K562 treated with DMSO at 1 percent for 4 hours (cell line): ENCODE measurements around the gene ZNF486. TPM values are rescaled to one million over a fixed set of nuclear protein-coding genes. Genes with fewer than 3 reads are reported as not detected.

ENCODE experiments used
- total RNA-seq: library from RNA; unstranded; fragments of 300-600 nt; gene quantifications from 2 replicates; pipeline ENCODE4 v1.2.3, GENCODE V29; 2022; ENCODE audit not compliant: insufficient read depth

The ZNF486 gene
- 2.1 and 4.2 TPM in 2 replicates for total RNA-seq

GRCh38 chr19:20167020-20167644 is at the start of gene ZNF486:
Gene ZNF486, plus strand, starts transcription at chr19:20167214. Its CDS starts 117 bp downstream, at chr19:20167331.

Other genes with a start within 250 kb of the ZNF486 start
- not detected in 2 replicates for gene ZNF682, start 127.7 kb upstream of the ZNF486 start, total RNA-seq
- 0.97 and 2.3 TPM in 2 replicates for gene ZNF90, start 89.2 kb upstream of the ZNF486 start, total RNA-seq